Measurements from ENCODE around the gene PVRIG.
"Not testable (repeated sequence)": the region's sequence is repeated elsewhere in the genome, so short reads cannot be mapped to it uniquely, and the experiment has no call there.

The PVRIG gene

GRCh38 chr7:100248483-100248882 lies 28.7 kb downstream of the PVRIG start:
- DNase-seq (ENCODE audit: low spot score in 2 of 2): no peak
- Mint-ChIP-seq H3K27ac (ENCODE audit: low read depth) (peak overlapping the region; percentile 6), H3K27me3 (no peaks in the 10 kb centered on the region), H3K4me1 (peaks cover 17% of the 10 kb centered on the region), H3K9me3 (no peaks in the 10 kb centered on the region), H3K36me3 (ENCODE audit: insufficient read depth) (peaks cover 4% of the 10 kb centered on the region), H3K4me3 (no peak overlapping the region)
- ATAC-seq (replicated peaks; ENCODE audit: extremely low read depth, poor library complexity, severe bottlenecking): no peak

GRCh38 chr7:100257017-100257416 lies 37.3 kb downstream of the PVRIG start:
- Mint-ChIP-seq H3K27ac (ENCODE audit: low read depth) (no peak overlapping the region), H3K36me3 (ENCODE audit: insufficient read depth) (peaks cover 5% of the 10 kb centered on the region), H3K4me1 (peaks cover 5% of the 10 kb centered on the region), H3K4me3 (no peak overlapping the region), H3K9me3 (no peaks in the 10 kb centered on the region), H3K27me3 (no peaks in the 10 kb centered on the region)
- no peak for DNase-seq (ENCODE audit: low spot score in 2 of 2)
- ATAC-seq (replicated peaks; ENCODE audit: extremely low read depth, poor library complexity, severe bottlenecking): no peak

DNA sequence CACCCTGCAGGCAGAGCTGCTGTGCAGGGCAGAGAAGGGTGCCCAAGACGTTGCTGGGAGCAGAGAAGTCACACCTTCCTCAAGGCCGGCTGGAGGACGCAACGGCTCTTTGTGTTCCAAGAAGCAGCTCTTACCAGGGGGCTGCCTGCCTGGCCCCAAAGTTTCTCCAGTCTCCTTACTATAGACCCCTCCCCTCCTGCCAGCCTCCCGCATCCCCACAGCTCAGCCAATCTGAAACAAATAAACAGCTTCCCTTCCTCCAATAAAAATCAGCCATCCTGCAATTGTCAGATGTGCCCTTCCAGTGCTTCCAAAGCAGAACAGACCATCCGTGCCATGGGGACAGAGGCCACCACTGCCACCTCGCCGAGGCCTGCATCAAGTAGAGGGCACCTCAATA lies 40.2 kb downstream of the PVRIG start:
- not testable (repeated sequence) for H3K27ac Mint-ChIP-seq (ENCODE audit: low read depth); H3K9me3 Mint-ChIP-seq; H3K27me3 Mint-ChIP-seq; H3K4me3 Mint-ChIP-seq; H3K4me1 Mint-ChIP-seq; H3K36me3 Mint-ChIP-seq (ENCODE audit: insufficient read depth); DNase-seq (ENCODE audit: low spot score in 2 of 2); ATAC-seq (replicated peaks; ENCODE audit: extremely low read depth, poor library complexity, severe bottlenecking)

GRCh38 chr7:100262896-100263295 lies 43.1 kb downstream of the PVRIG start:
- H3K4me3 Mint-ChIP-seq; H3K27me3 Mint-ChIP-seq; ATAC-seq (replicated peaks; ENCODE audit: extremely low read depth, poor library complexity, severe bottlenecking); DNase-seq (ENCODE audit: low spot score in 2 of 2); H3K9me3 Mint-ChIP-seq; H3K36me3 Mint-ChIP-seq (ENCODE audit: insufficient read depth); H3K27ac Mint-ChIP-seq (ENCODE audit: low read depth): not testable (repeated sequence)
- H3K4me1 Mint-ChIP-seq: peaks cover 14% of the 10 kb centered on the region

DNA sequence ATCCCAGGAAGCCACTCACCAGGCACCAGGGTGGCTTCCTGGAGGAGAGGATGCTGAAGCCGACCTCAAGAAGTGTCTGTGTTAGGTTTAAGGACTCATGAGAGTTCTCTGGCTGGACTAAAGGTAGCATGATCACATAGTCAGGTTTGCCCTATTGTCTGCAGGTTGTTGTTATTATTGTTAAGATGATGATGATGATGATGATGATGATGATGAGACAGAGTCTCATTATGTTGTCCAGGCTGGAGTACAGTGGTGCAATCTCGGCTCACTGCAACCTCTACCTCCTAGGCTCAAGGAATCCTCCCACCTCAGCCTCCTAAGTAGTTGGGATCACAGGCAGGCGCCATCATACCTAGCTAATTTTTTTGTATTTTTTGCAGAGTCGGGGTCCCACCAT lies 44.5 kb downstream of the PVRIG start:
- H3K27ac Mint-ChIP-seq (ENCODE audit: low read depth); H3K27me3 Mint-ChIP-seq; H3K36me3 Mint-ChIP-seq (ENCODE audit: insufficient read depth); ATAC-seq (replicated peaks; ENCODE audit: extremely low read depth, poor library complexity, severe bottlenecking); H3K9me3 Mint-ChIP-seq; H3K4me3 Mint-ChIP-seq; DNase-seq (ENCODE audit: low spot score in 2 of 2): not testable (repeated sequence)
- peaks cover 20% of the 10 kb centered on the region for H3K4me1 Mint-ChIP-seq

DNA sequence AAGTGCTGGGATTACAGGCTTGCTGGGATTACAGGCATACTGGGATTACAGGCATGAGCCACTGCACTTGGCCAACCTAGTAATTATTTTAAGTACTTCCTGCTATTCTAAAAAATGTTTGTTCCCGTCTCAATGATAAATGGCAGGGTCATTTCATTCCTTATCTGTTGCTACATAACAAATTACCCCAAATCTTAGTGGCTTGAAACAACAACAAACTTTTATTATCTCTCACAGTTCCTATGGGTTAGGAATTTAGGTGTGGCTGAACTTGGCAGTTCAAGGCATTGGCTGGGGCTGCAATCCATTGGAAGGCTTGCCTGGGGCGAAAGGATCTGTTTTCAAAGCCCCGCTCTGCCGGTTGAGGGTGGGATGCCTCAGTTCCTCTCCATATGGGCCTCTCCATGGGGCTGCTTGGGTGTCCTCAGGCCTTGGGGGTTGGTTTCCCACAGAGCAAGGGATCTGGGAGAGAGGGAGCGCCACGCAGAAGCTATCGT lies 45.0 kb downstream of the PVRIG start:
- H3K9me3 Mint-ChIP-seq; H3K4me3 Mint-ChIP-seq; ATAC-seq (replicated peaks; ENCODE audit: extremely low read depth, poor library complexity, severe bottlenecking); DNase-seq (ENCODE audit: low spot score in 2 of 2); H3K27me3 Mint-ChIP-seq; H3K27ac Mint-ChIP-seq (ENCODE audit: low read depth); H3K36me3 Mint-ChIP-seq (ENCODE audit: insufficient read depth): not testable (repeated sequence)
- H3K4me1 Mint-ChIP-seq: peaks cover 20% of the 10 kb centered on the region

GRCh38 chr7:100265851-100266250 lies 46.1 kb downstream of the PVRIG start:
- Mint-ChIP-seq H3K4me1 (peaks cover 20% of the 10 kb centered on the region), H3K27ac (ENCODE audit: low read depth) (peak overlapping the region; percentile 10)
- not testable (repeated sequence) for H3K27me3 Mint-ChIP-seq; H3K36me3 Mint-ChIP-seq (ENCODE audit: insufficient read depth); ATAC-seq (replicated peaks; ENCODE audit: extremely low read depth, poor library complexity, severe bottlenecking); H3K9me3 Mint-ChIP-seq; H3K4me3 Mint-ChIP-seq; DNase-seq (ENCODE audit: low spot score in 2 of 2)

GRCh38 chr7:100266576-100267354 lies 47.0 kb downstream of the PVRIG start:
- Mint-ChIP-seq H3K27me3 (no peaks in the 10 kb centered on the region), H3K4me1 (peaks cover 24% of the 10 kb centered on the region), H3K27ac (ENCODE audit: low read depth) (peak overlapping the region; percentile 20), H3K4me3 (no peak overlapping the region), H3K9me3 (no peaks in the 10 kb centered on the region), H3K36me3 (ENCODE audit: insufficient read depth) (peaks cover 10% of the 10 kb centered on the region)
- DNase-seq (ENCODE audit: low spot score in 2 of 2): no peak
- no peak for ATAC-seq (replicated peaks; ENCODE audit: extremely low read depth, poor library complexity, severe bottlenecking)

- peaks cover 24% of the 10 kb centered on the region for H3K4me1 Mint-ChIP-seq
- H3K9me3 Mint-ChIP-seq: no peaks in the 10 kb centered on the region
- H3K36me3 Mint-ChIP-seq (ENCODE audit: insufficient read depth): peaks cover 12% of the 10 kb centered on the region
- H3K4me3 Mint-ChIP-seq: no peak overlapping the region
- ATAC-seq (replicated peaks; ENCODE audit: extremely low read depth, poor library complexity, severe bottlenecking) (no peak), DNase-seq (ENCODE audit: low spot score in 2 of 2) (no peak)
- no peak overlapping the region for H3K27ac Mint-ChIP-seq (ENCODE audit: low read depth)
- no peaks in the 10 kb centered on the region for H3K27me3 Mint-ChIP-seq
Observed at GRCh38 chr7:100267648-100268047, 47.9 kb downstream of the PVRIG start.

DNA sequence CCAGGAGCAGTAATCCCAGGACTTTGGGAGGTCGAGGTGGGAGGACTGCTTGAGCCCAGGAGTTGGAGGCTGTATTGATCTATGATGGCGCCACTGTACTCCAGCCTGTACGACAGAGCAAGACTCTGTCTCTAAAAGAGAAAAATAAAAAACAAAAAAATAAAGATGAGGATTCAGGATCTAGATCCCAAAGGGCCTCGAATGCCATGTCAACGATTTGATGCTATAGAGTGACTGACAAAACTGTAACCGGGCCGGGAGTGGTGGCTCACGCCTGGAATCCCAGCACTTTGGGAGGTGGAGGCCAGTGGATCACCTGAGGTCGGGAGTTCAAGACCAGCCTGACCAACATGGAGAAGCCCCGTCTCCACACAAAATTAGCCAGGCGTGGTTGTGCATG lies 49.1 kb downstream of the PVRIG start:
- H3K9me3 Mint-ChIP-seq; ATAC-seq (replicated peaks; ENCODE audit: extremely low read depth, poor library complexity, severe bottlenecking); H3K4me3 Mint-ChIP-seq; DNase-seq (ENCODE audit: low spot score in 2 of 2); H3K27me3 Mint-ChIP-seq: not testable (repeated sequence)
- Mint-ChIP-seq H3K4me1 (peaks cover 24% of the 10 kb centered on the region), H3K36me3 (ENCODE audit: insufficient read depth) (peaks cover 13% of the 10 kb centered on the region), H3K27ac (ENCODE audit: low read depth) (peak overlapping the region; percentile 2)

GRCh38 chr7:100269306-100270045 lies 49.7 kb downstream of the PVRIG start:
- peaks cover 24% of the 10 kb centered on the region for H3K4me1 Mint-ChIP-seq
- not testable (repeated sequence) for H3K27ac Mint-ChIP-seq (ENCODE audit: low read depth); H3K9me3 Mint-ChIP-seq; ATAC-seq (replicated peaks; ENCODE audit: extremely low read depth, poor library complexity, severe bottlenecking); DNase-seq (ENCODE audit: low spot score in 2 of 2); H3K27me3 Mint-ChIP-seq; H3K4me3 Mint-ChIP-seq
- H3K36me3 Mint-ChIP-seq (ENCODE audit: insufficient read depth): peaks cover 12% of the 10 kb centered on the region

DNA sequence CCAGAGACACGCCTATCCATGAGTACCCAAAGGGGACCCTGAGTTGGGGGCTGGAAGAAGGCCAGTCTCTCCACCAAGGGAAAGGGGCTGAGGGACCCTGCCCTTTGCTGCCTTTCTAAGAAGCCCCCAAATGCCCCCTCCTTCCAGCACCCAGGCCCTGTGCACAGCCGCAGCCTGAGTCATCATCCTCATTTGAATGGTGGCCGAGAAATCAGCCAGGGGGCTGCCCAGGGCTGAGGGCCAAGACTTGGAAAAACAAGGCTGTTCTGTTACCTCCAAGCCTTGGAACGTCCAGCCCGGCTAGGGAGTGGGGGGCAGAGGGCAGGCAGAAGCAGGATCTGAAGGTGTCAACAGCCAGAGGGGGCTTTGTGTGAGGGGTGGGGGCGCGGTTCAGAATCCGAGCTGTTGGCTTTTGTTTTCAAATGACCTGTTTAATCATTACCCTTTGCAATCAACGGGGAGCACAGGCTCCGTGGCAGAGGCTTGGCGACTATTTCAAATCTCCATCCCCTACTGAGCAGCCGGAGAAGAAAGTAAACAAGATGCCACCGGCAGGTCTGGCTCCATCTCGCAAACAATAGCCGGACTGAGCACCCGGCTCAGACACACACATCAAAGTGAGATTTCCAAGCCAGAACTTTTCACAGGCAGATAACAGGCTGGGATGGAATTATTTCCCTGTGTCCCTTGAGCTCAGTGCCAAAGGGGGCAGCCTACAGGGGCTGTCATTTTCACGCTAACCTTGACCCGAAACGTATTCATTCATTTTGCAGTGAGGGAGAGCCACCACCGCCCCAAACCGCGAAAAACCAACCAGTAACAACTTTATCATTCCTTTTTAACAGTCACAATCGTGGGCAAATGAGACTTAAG lies 50.5 kb downstream of the PVRIG start:
- Mint-ChIP-seq H3K4me3 (peak overlapping the region; percentile 77), H3K27ac (ENCODE audit: low read depth) (peak overlapping the region; percentile 55), H3K4me1 (peaks cover 24% of the 10 kb centered on the region), H3K36me3 (ENCODE audit: insufficient read depth) (peaks cover 12% of the 10 kb centered on the region)
- not testable (repeated sequence) for DNase-seq (ENCODE audit: low spot score in 2 of 2); H3K9me3 Mint-ChIP-seq; H3K27me3 Mint-ChIP-seq; ATAC-seq (replicated peaks; ENCODE audit: extremely low read depth, poor library complexity, severe bottlenecking)
